NCI-H1436 treated with DMSO at 0.1 percent for 48 hours (cell line): ENCODE data around the gene PARP12.
"Not testable (repeated sequence)": the region's sequence is repeated elsewhere in the genome, so short reads cannot be mapped to it uniquely, and the experiment has no call there.

ENCODE experiments used
- DNase-seq: peaks from one replicate; lab custom pipeline; 2025; lab: John Stamatoyannopoulos, UW

The PARP12 gene, protein sequence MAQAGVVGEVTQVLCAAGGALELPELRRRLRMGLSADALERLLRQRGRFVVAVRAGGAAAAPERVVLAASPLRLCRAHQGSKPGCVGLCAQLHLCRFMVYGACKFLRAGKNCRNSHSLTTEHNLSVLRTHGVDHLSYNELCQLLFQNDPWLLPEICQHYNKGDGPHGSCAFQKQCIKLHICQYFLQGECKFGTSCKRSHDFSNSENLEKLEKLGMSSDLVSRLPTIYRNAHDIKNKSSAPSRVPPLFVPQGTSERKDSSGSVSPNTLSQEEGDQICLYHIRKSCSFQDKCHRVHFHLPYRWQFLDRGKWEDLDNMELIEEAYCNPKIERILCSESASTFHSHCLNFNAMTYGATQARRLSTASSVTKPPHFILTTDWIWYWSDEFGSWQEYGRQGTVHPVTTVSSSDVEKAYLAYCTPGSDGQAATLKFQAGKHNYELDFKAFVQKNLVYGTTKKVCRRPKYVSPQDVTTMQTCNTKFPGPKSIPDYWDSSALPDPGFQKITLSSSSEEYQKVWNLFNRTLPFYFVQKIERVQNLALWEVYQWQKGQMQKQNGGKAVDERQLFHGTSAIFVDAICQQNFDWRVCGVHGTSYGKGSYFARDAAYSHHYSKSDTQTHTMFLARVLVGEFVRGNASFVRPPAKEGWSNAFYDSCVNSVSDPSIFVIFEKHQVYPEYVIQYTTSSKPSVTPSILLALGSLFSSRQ

DNA sequence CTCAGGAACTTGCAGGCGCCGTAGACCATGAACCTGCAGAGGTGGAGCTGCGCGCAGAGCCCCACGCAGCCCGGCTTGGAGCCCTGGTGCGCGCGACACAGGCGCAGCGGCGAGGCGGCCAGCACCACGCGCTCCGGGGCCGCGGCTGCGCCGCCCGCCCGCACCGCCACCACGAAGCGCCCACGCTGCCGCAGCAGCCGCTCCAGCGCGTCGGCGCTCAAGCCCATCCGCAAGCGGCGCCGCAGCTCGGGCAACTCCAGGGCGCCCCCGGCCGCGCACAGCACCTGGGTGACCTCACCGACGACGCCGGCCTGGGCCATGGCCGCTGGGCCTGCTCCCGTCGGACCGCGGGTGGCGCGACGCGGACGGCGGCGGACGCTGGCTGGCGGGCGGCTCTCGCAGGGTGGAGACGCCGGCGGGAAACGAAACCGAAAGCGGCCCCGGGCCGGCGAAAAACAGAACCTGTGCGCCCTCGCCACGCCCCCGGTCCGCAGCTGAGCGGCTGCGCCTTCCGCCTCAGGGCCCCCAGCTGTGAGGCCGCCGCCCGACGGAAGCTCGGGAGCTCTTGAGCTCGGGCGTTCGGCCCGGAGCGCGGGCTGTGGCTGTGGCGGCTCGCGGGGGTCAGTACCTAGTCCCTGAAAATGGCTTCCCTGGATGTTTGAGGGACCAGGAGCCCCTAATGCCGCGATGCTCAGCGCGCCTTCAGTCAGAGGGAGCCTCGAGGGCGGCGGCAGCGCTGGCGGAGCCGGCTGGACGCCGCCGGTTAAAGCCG lies at the start of gene PARP12:
Gene PARP12, minus strand, starts transcription at position 424 of the 772 bp plus-strand sequence. Its CDS starts 104 bp downstream, at position 320.
- DNase-seq, result no peak

DNA sequence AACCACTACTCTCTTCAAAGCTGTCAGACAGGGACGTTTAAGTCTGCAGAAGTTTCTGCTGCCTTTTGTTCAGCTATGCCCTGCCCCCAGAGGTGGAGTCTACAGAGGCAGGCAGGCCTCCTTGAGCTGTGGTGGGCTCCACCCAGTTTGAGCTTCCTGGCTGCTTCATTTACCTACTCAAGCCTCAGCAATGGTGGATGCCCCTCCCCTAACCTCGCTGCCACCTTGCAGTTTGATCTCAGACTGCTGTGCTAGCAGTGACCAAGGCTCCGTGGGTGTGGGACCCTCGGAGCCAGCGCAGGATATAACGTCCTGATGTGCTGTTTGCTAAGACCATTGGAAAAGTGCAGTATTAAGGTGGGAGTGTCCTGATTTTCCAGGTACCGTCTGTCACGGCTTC lies 46.0 kb upstream of the PARP12 start:
- not testable (repeated sequence) for DNase-seq

DNA sequence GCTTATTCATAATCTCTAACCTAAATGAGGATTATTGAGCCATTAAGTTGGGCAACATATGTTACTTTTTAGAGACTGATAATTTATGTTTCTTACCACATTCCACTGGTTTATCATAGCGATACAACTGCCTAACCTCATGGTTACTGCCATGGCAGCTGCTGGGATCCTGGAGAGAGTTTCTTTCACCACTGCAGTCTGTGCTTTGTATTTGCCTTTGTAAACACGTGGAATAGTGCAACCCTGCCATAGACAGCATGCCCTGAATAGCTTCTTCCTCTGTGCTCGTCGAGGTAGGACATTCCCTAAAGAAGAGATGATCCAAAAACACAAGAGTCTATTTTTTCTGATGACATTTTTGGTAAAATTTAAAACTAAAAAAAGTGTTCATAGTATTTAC lies 33.7 kb upstream of the PARP12 start:
- no peak for DNase-seq

DNA sequence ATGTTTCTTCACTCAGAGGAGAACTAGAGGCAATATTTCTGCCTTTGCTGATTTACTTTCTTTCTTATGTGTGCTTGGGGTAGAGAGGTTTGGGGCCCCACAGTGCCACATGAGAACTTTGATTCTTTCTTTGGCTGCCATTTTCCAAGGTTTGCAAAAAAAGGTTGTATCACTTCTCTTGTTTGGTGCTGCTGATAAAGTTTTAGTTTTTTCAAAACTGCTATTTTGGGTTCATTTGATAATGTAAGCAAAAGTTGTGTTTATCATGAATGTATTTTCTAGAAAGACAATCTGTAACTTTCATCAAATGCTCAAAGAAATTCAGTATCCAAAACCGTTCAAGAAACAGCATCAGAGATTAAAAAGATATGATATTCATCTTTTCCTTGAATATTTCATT lies 30.6 kb upstream of the PARP12 start:
- no peak for DNase-seq

DNA sequence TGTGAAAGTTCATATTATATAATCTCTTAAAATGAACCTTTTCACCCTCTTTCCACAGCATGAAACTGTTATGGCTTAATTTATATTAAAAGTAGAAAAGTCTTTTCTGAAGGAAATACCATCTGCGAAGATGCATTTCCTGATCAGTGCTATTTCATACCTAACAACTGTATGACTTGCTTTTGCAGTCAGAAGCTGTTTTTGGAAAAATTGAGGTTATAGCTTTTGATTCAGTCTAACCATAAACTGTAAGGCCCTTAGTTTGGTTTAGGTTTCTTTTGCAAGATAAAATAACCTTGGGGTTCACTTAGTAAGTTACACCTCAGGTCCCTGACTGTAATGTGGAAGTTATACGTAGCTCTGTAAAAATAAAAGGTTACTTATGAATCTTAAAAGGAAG lies 22.7 kb upstream of the PARP12 start:
- no peak for DNase-seq

DNA sequence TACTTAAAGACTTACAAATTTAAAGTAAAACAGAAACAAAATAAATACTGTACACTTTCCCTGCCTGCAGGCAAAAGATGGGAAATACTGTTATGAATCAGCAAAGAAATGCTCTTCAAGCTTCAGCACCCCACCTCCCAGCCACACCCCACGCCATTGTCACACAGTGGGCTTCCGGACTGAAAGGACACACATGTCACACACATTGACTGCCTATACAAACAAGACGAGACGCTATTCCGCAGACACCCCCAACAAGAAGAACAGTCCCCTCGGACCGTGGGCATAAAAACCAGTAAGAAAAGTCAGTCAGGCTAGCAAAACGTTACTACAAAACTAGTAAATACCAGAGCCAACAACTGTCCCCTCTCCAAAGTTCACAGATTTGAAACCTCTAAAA lies 22.2 kb upstream of the PARP12 start:
- no peak for DNase-seq

DNA sequence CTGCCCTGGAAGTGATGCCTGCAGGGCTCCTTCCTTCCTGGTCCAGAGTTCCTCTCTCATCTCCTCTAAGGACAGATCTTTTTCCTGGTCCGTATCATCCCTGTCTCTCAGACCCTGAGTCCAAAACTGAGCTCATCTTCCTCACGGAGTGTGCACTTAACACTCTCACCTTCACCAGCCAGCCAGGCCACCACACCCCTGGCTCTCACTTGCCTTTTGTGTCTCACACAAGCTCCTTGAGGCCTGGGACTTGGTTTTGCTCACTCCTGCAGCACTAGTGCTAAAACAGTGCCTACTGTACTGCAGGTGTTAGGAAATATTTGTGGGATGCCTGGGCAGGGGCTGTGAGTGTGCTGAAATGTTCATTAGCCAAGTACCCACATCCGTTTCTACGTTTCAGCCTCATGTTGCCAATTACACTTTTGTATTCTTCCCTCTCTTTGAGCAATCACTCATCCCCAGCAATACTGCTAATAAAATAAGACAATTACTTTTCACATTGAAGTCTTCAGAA lies 21.4 kb upstream of the PARP12 start:
- DNase-seq, result no peak

DNA sequence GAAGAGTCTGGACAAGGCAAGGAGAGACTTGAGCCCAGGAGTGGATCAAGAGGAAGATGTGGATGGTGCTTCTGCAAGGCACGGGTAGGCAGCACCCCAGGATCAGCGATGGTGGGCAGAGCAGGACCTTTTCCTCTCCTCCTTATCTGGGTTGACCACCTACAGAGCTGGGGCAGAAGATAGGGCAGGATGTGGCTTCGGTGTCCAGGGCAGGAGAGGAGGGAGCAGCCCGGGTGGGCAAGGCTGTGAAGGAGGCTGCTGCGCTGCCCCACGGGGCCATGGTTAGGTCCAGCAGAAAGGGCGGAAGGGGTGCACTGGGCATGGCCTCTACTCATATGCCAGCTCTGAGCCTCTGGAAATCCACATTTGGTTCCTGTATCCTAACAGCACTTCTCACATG lies 20.0 kb upstream of the PARP12 start:
- no peak for DNase-seq

DNA sequence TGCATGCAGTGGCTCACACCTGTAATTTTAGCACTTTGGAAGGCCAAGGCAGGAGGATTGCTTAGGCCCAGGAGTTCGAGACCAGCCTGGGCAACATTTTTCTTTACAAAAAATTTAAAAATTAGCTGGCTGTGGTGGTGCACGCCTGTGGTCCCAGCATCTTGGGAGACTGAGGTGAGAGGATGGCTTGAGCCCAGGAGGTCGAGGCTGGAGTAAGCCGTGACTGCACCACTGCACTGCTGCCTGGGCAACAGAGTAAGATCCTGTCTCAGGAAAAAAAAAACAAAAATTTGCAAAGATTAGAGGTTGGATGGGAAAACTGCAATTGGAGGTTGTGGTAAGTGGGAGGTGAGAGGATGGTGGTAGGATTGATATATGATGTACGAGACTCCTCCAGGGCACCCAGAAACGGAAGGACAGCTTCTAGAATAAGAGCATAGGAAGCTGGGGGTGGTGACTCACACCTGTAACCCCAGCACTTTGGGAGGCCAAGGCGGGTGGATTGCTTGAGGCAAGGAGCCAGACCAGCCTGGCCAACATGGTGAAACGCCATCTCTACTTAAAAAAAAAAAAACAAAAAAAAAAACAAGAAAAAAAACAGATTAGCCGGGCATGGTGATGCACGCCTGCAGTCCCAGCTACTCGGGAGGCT lies 19.1 kb upstream of the PARP12 start:
- DNase-seq, result no peak

DNA sequence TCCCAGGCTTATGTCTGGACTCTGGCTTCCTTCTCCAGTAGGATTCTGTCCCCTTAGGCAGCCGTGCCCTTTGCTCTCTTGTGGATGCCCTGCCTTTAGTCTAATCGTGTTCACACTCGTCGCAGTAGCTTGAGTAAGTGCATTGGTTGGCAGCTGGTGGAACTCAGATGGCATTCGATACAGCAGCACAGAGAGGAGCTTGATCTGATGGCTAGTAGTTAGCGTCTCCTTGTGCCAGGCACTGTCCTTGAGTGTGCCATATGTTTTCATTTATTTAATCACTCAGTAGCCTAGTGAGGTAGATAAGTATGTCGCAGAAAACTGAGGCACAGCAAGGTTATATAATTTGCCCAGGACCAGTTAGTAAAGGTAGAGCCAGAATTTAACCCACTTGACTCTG lies 18.2 kb upstream of the PARP12 start:
- DNase-seq, result no peak

DNA sequence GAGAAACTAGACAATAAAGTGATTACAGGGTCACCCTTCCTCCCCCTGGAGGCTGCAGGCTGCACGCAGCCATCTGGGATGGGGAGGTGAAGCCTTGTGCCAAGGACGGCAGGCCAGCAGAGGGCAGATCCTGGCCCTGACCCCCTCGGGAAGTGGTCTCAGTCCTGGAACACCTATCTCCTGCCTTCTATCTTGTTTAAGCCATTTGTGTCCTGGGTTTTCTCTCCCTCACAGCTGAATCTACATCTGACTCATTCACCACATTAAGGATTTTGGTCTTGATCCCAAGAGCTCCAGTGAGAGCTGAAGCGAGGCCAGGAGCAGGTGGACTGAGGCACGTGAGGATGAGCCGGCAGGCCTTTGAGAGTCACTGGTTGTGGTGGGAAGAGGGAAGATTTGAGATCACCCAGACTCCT lies 16.4 kb upstream of the PARP12 start:
- DNase-seq, result no peak

DNA sequence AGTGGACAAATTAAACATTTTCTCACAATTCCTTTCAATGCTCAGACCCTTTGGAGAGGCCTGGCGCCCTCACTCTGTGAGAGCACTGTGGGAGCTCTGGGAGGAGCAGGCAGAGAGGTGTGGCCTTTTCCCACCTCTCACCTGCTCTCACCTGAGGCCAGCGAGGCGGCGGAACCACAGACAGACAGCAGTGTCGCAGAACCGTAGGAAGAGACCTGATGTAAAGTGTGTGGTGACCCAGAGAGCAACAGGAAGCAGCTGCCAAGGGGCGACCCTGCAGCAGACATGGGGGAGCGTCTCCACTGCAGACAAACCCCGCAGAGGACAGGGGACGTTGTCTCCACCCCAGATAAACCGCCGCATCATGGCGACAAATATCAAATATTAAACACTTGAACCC lies 15.6 kb upstream of the PARP12 start:
- no peak for DNase-seq

DNA sequence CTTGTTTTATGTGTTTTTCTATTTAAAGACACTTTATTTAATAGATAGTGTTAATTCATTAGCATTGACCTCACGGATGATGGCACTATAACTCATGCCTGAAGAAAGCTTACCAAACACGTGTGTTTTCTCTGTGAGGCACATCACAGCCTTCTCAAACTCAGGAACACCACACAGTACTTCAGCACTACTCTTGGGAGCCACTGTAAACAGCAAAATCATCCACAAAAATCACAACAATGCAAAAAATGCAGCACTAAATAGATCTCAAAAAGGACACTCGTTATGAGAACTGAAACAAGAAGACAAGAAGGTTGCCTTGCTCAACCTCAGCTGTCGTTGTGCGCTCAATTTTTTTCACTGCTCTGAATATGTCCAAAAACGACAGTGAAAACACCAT lies 12.0 kb upstream of the PARP12 start:
- no peak for DNase-seq

DNA sequence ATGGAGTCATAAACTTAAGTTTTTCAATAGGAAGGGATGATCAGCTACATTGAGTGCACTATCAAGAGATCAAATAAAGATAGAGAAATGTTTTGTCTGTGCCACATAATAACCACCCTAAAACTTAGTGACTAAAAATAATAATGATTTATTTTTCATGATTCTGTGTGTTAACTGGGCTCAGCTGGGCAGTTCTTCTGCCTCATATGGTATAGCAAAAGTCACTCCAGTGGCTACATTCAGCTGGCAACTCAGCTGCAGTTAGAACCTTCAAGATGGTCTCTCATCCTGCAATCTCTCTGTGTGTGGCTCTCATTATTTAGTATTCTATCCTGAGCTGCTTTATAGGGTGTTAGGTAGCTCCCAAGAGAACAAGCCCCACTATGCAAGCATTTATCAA lies 7.8 kb upstream of the PARP12 start:
- DNase-seq, result no peak

DNA sequence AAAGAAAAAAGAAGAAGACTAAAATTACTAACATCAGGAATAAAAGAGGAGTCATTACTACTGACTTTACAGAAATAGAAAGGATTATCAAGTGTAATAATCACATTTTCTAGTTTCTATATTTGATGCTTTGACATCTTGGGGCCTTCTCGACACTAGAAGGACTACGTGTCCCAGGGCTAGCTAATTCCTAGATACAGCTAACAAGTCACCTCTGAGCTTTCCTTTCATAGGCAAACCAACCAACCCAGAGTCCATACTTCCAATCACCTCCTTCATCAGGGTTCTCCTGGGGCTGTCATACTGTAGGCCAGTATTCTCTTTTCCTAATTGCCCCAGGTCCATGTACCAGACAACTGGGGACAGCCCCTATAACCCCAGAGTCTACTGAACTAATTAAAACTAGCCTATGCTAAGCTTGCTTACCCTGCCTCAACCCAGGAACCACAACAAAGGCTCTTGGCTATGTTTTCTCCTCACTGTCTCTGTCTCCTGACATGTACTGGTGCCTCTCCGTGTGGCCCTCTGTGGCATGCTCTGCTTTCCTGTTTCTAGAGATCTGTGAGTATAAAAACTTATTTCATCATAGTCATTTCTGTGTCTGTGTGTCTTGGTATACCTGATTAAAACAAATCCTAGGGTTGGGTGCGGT lies 6.7 kb upstream of the PARP12 start:
- DNase-seq, result no peak

DNA sequence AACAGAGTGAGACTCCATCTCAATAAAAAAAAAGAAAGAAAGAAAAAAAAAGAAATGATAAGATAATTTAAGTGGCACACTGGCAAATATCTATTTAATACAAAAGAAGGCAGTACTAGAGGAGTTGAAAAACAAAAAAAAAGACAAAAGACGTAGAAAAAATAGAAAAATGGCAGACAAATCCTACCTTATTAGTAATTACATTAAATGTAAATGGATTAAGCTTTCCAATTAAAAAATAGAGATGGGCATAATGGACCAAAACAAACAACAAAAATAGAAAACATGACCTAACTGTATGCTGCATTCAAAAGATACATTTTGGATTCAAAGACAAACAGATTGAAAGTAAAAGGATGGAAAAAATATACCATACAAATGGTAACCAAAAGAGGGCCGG lies 5.3 kb upstream of the PARP12 start:
- DNase-seq, result no peak

DNA sequence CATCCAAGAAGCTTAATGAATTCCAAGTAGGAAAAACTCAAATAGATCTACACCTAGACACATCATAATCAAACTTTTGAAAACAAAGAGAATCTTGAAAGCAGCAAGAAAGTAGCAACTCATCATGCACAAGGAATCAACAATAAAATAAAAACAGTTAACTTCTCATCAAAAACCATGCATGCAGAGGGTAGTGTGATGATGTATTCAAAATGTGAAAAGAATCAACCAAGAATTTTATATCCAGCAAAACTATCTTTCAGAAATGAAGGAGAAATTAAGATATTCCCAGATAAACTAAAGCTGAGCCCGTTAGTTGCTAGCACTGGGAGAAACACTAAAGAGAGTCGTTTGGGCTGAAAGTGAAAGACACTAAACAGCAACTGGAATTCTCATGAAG lies 4.3 kb upstream of the PARP12 start:
- no peak for DNase-seq

DNA sequence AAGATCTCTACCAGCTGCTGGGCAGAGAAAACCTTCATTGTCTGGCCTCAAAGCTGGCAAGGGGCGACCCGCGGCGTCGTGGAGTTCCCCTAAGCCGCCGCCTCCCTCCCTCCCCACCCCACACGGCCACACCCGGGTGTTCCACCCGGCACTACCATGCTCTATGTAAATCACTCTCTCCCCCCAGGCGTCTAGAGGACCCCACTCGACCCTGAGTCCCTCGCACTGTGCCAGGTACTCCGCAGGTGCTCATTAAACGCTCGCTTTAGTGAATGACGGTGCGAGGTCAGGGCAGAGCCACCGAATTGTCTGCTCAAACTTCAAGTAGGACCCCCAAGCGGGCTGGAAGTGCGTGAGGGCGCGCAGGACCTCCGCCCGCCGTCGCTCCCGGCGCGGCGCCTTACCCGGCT lies 628 bp downstream of the PARP12 start:
- DNase-seq, result no peak

DNA sequence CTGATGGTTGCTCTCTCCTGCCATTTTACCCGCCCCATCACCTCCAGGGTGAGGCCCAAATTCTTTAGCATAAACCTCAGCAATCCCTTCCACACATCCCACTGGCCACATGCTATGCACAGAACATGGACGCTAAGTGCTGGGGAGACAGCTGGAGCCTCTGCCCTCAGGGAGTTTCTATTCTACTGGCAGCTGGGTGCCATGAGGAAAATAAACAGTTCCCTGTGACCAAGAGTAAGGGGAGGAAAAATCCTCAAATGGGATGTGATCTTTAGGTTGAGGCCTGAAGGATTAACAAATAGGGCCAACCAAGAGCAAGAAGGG lies 1.2 kb downstream of the PARP12 start:
- no peak for DNase-seq

DNA sequence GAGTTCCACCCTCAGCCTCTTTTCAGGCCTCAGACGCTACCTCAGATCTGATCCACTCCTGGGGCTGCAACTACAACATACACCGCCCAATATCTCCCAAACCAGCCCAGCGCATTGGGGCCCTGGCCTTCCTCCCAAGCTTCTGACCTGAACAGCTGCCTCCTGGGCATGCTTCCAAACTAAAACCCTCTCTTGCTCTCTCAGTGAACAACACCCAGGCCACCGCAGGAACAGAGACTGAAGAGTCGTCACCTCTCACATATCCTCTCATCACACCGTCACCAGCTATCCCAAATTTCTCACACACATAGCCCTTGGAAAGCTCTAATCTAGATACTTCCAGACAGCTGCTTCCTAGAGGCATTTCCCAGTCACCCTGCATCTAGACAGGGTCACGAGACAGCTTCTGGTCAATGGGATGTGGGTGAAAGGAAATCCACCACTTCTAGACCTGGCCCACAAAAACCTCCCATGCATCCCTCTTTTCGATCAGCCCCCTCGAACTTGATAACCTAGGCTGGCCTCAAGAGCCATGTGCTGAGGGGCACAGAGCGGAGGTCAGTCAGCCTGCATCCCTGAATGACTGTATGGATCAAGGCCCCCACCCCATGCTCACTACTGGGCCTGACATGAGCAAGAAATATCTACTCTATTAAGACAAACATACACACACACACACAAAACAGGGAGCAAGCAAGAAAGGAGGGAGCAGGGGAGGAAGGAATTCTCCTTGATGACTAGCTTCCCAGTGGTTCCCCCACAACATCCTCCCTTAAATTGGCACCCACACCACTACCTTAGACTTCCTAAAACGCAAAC lies 1.8 kb downstream of the PARP12 start:
- DNase-seq, result no peak

DNA sequence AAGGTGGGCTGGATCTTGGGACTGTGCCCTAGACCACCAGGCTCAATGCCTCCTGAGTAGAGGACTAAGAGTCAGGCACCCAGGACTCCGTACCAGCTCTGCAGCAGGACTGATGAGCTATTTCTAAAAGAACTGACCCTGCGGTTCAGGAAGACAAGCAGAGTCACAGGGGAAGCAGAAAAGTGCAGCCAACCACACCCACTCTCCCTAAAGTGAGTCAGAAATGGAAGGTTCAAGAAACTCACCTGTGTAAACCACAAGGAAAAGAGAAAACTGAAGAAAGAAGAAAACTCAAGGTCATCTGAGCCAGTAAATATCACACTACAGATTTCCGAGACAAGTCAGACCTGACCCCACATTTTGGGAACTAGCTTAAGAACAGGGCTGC lies 2.5 kb downstream of the PARP12 start:
- no peak for DNase-seq
